GM21360 (cell line): Measurements from ENCODE around the gene ASB1.

Experiments used
- ATAC-seq: cut with Tn5 transposase; IDR thresholded peaks from one replicate; pipeline ENCODE4 v1.9.1; 2021; ENCODE audit warnings: mild to moderate bottlenecking, moderate library complexity; ENCODE audit not compliant: unreplicated experiment

ASB1 gene

DNA sequence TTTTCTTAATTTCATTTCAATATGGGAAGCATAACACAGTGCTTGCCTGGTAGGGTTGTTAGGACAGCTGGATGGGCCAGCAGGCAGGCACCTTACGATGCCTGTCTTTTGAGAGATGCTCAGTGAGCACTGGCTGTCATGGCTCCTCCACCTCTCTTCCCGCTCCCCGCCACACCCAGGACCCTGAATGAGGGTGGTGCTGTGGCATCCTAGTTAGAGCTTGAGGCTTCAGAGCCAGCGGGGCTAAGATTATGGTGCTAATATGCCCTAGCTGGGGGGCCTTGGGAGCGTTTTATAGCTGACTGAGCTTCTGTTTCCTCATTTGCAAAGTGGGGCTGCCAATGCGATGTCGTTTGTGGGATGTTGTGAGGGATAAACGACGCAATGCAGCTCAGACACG is 37.7 kb downstream of the ASB1 start:
- ATAC-seq = no peak

DNA sequence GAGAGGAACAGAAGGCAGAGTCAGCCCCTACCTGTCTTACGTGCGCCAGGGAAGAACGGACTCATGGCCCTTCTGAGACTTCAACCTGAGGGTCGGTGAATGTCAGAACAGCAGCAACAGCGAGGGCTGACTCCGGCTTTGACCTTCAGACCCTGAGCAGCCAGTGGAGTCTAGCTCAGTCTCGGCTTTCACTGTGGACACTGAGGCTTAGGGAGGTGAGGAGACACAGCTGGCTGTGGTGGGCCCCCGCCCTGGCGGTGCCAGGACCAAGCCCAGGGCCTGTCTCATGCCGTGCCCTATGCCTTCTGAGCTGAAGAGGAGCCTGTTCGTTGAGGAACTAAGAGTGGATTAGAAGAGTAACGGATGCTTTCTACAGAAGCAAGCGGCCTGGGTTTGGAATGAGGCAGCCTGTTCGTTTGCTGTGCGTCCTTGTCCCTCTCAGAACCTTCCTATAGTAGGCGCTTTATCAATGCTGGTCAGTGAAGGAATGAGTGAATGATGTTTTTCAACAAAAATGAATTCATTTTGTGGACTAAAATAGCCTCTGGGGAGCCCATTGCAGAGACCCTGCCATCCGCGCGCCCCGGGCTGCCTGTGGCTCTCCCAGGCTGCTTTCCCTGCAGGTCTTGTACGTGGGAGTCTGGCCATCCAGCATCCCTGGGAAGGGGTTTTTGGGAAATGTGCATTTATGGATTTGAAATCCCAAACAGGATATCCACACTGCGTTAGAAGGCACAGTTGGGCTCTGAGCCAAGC is 38.9 kb downstream of the ASB1 start:
- no peak for ATAC-seq

DNA sequence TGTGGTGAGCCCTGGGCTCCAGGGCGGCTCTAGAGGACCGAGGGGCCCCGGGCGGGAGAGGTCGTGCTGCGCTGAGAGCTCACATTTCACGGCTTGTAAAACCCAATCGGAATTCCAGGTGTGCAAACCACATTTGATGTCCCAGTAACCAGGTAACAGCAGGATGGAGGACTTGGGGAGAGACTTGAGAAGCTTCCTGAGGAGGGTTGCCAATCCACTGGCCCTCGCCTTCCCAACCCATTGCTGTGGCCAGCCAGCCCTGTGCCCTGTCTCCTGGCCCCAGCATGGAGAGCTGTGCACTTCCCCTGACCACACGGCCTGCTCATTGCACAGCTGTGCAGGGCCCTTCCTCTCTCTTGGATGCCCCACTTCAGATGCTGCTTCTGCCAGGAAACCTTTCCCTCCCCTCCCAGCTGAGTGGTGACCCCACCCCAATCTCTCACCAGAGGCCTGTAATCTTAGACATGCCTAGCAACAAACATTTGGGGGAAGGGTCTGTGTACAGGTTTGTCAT is 39.6 kb downstream of the ASB1 start:
- ATAC-seq = no peak

DNA sequence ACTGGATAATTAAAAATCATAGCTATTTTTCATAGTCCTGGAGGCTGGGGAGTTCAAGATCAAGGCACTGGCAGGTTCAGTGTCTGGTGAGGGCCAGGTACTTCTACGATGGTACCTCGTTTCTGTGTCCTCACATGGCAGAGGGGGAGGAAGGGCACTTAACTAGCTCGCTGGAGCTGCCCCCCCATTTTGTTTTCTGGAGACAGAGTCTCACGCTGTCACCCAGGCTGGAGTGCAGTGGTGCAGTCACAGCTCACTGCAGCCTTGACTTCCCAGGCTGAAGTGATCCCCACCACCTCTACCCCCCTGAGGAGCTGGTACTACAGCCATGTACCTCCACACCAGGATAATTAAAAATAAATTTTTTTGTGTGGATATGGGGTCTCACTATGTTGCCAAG is 40.3 kb downstream of the ASB1 start:
- ATAC-seq = no peak

DNA sequence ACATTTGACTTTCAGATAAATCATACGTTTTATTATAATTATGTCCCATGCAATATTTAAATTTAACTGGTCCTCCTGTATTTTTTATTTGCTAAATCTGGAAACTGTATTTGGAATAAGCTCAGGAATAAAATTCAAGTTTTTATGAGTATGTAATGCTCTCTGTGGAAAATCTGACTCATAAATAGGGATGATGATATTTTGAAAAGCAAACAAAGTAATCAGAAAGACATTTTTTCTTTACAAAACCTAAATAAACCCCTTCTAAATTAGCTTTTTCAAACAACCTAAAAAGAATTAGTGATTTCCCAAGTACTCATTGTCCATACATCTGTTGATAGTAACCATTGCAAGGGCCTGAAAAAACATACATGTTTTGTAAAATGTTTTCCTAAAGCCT is 41.1 kb downstream of the ASB1 start:
- no peak for ATAC-seq

DNA sequence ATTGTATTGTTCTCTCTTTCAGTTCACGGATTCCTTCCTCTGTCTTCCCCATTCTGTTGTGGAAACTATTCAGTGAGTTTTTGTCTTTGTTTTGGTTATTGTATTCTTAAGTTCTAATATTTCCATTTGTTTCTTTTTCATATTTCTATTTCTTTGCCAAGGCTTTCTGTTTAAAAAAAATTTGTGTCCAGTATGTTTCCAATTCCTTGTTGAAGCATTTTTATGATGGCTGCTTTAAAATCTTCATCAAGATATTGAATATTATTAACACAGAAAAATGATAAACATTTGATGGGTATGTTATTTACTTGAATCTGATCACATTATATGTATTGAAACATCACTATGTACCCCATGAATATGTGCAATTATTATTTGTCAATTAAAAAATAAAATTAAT is 42.4 kb downstream of the ASB1 start:
- ATAC-seq = no peak

DNA sequence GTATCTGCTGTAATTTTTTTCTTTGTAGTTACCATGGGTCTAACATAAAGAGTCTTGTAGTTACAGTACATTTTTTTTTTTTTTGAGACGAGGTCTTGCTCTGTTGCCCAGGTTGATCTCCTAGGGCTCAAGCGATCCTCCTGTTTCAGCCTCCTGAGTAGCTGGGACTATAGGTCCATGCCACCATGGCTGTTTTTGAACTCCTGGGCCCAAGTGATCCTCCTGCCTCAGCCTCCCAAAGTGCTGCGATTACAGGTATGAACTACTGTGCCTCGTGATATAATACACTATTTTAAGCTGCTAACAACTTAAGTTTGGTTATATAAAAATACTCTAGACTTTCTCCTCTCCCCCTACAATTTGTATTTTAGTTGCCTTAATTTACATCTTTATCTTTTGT is 46.3 kb downstream of the ASB1 start:
- ATAC-seq = no peak

DNA sequence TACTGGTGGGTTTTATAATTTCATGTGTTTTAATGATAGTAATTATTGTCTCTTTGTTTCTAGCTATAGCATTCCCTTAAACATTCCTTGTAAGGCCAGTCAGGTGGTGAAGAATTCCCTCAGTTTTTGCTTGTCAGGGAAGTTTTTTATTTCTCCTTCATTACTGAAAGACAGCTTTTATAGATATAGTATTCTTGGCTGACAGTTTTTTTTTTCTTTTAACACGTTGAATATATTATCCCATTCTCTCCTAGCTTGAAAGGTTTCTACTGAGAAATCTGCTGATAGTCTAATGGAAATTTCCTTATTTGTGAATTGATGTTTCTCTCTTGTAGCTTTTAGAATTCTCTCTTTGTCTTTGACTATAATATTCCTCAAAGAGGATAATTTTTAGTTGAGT is 46.8 kb downstream of the ASB1 start:
- ATAC-seq = no peak

DNA sequence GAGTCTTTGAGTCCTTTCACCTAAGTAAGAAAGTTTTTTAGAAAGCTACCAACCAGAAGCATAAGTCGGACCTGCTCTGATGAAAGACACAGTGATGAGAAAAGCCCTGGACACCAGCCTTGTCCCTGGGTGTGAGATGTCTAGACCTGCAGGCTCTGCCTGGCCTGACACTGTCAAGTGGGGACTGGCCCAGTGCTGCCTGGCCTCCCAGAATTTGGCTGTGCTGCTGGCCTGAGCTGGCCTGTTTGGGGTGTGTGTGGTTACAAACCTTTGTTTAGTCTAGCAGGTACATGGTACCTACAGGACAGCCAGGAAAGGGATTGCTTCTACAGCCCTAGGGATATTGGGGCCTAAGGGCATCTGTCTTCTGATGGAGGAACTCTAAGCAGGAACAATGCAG is 48.3 kb downstream of the ASB1 start:
- no peak for ATAC-seq

DNA sequence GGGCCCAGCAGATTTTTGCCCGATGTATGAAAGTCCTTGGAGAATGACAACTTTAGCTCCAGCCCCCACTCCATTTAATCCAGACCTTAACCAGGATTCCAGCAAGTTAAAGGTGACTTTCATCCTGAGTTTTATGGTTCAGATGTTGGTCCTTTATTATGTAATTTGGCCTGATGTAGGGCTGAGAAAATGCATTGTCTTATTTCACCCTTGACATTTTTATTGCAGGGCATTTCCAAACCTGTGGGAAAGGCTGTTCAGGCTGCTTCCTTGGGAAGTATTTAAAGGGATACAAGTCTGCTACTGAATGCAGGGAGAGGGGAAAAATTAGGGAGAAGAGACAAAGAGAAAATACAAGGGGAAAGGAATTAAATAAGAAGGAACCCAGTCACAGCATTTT is 48.8 kb downstream of the ASB1 start:
- ATAC-seq = no peak

DNA sequence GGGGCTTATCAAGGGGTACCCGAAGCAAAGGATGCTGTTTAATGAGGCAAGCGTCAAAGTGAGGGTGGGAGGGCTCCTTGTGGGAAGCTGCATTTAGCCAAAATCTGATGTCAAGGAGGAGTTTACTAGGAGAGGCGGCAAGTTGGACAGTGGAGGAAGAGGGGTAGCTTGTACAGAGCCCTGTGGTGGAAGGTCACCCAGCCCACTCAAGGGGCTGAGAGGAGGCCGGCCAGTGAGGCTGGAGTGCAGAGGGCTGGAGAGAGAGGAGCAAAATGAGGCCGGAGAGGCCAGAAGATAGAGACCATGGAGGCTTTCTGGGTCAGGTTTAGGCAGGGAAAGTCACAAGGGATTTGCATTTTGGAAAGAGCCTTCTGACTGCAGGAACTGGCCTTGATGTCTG is 49.5 kb downstream of the ASB1 start:
- ATAC-seq = no peak

DNA sequence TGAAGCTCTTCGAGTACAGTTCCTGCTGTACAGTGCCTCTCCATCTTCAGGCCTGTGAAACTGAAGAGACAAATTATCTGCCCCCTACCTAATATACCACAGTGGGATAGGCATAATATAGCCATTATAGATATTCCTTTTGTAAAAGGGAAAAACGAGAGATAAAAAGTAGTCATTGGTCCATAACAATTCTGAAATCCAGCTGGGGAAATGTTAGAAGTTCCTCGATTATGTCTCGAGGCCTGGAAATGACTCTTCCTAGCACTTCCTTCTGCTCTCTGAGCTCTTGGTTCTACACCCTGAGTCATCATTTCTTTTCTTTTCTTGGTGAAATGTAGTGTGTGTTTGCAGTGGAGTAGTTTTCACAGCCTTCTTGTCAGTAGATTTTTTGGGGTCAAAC is 51.5 kb downstream of the ASB1 start:
- no peak for ATAC-seq

DNA sequence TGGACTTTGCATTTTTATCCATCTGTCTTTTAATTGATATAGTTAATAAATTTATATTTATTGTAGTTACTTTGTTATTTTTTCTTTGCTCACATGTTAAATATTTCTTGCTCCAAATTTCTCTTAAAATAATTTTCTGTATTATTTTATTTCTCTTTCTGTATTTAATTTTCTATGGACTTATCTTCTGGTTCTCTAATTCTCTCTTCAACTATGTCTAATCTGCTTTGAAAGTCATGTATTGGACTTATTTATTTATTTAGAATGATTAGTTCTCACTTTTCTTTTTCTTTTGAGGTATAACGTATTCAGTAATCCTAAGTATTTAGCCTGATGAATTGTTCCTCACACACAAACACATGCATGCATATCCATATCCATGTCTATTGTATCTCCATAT is 53.1 kb downstream of the ASB1 start:
- no peak for ATAC-seq

DNA sequence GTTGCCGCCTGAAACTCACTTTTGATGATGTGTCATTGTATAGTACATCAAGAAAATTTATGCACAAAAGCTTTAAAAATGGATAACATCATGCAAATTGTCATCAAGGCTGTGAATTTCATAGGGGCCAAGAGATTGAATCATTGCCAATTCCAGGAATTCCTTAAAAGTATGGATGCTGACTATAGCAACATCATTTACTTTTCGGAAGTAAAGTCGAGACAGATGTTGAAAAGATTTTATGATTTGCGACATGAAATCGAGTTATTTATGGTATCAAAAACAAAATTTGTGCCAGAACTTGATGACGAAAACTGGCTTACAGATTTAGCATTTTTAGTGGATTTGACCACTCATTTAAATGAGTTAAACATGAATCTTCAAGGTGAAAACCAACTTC is 56.3 kb downstream of the ASB1 start:
- no peak for ATAC-seq

DNA sequence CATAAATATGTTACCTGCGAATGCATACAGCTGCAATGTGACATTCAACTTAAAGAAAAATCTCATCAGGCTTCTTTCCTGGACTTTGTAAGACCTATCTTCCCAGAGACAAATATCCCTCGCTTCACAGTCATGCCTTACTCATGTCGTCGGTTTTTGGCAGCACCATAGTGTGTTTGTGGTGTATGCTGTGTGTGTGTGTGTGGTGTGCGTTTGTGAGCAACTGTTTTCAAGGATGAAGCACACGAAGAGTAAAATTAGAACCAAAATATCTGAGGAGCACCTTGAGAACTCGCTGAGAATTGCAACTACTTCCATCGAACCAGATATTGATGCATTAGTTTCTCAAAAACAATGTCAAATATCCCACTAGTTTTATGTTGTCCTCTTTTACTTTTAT is 56.9 kb downstream of the ASB1 start:
- ATAC-seq = no peak

DNA sequence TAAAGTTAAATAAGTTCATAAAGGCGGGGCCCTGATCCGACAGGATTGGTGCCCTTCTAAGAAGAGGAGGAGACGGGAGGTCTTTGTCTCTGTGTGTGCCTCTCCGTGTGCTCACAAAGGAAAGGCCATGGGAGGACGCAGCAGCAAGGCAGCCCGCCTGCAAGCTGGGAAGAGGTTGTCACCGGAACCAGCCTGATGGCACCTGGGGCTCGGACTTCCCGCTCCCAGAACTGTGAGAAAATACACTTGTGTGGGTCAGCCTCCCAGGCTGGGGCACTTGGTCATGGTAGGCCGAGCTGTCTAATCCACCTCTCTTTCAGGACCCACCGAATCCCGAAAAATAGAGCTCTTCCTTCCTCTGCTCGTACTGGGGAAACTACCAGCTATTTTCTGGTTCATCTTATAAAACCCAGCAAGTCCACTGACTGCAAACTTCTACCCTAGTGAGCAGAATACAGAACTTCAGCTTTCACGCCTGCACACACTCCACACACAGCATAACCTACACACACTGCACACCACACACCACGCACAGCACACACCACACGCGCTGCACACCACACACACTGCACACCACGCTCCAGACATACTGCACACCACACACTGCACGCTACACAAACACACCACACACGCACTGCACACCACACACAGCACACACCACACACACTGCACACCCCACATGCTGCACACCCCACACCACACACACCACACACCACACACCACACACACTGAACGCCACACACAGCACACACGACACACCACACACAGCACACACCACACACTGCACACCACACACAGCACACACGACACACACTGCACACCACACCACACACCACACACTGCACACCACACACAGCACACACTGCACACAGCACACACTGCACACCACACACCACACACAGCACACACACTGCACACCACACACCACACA is 58.1 kb downstream of the ASB1 start:
- no peak for ATAC-seq

DNA sequence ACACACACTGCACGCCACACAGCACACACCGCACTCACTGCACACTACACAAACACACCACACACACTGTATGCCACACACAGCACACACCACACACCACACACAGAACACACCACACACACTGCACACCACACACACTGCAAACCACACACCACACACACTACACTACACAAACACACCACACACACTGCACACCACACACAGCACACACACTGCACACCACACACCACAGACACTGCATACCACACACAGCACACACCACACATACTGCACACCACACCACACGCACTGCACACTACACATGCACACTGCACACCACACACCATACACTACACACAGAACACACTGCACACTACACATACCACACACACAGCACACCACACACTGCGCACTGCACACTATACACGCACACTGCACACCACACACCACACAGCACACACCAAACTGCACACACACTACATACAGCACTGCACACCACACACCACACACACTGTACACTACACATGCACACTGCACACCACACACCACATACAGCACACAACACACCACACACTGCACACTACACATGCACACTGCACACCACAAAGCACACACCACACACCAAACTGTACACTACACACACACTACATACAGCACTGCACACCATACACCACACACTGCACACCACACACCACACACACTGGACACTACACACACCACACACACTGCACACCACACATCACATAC is 59.6 kb downstream of the ASB1 start:
- ATAC-seq = no peak

DNA sequence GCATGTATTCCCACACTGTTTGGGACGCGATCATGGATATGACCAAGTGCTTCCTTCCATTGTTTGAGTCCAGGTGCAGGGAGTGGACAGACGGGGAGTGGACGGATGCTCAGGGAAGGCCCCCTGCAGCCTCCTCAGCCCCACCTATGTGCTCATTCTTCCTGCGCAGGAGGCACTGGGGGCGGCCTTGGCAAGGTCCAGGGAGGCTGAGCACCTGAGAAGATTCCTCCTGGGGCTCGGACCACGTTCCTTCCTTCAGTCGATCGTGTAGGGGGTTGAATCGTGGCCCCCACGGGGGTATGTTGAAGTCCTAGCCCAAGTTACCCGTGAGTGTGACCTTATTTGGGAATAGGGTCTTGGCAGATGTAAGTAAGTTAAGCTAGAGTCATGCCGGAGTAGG is 60.4 kb downstream of the ASB1 start:
- no peak for ATAC-seq

DNA sequence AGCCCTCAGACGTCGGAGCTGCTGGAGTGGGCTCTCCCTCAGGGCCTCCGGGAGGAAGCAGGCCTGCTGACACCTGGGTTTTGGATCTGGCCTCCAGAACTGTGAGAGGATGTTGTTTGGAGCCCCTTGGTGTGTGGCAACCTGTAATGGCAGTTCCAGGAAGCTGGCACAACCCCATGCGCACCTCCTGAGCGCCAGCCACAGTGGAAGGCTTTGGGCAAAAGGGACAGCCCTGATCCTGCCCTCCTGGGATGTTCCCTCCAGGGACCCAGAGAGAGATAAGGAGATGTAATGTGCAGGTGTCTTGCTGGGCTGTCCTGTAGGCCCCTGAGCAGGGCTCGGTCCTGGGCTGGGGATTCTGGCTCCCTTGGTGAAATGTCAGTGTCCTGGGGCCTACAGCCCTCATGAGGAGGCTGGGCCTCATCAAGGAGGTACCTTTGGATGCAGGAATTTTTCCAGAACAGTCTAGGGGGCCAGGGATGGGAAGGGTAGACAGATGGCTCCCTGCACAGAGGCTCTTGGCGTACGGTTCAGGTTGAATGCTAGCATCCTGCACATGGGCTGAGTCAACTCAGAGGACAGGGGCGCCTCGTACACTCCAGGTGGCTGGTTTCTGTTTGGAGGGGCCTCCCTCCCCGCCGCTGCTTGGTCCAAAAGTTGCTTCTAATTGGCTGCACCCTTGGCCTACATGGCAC is 61.1 kb downstream of the ASB1 start:
- ATAC-seq = no peak

DNA sequence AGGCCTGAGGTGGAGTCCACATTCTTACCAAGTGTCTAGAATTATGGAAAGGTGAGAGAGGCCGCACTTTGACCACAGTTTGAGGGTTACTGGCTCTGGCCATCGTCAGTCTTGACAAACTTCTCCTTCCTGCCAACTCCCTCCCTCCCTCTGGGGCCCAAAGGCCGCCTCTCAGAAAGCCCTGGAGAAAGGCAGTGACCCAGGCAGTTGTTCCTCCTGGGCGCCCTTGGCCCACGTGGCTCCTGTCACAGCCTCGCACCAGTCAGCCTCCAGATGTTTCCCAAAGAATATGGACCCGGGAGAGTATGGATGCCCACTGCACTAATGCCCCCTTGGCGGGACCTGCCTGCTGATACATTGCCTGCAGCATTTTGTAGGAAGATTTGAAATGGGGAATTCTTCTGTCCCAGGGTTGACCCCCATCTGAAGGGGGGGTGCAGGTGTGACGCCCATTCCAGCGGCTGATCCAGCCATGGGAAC is 61.7 kb downstream of the ASB1 start:
- no peak for ATAC-seq

DNA sequence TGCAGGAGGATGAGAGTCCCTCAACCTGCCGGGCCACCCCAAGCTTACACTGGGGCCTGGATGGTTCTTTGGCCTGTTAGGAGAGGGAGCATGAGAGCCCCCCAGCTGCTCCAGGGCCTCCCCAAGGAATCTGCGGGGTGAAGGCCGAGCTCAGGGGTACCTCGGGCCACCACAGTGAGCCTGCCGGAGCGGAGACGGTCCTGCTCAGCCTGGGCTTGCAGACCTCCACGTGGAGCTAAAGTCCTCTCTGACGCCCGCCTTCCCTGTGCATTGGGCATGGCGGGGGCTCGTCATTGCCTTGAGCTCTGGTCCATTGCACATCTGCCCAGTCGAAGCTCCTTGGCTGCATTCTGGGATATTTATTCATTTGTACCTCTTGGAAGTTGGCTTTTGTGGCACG is 62.7 kb downstream of the ASB1 start:
- no peak for ATAC-seq
